Right ventricle myocardium superior (tissue), 1 donor: ENCODE data around the gene BNIP3. TPM values are rescaled to one million over a fixed set of nuclear protein-coding genes. Genes with fewer than 3 reads are reported as not detected.
"Not testable (repeated sequence)": the region's sequence is repeated elsewhere in the genome, so short reads cannot be mapped to it uniquely, and the experiment has no call there.

Source experiments
- ATAC-seq: fragments of 200-7000 bp; cut with Tn5 transposase; one replicate; pipeline ENCODE4 v1.9.1; 2020; ENCODE audit warnings: mild to moderate bottlenecking; ENCODE audit not compliant: poor library complexity
- DNase-seq: peaks from one replicate; pipeline ENCODE4 v3.0.0-alpha.2; 2020
- intact Hi-C: fragments of 100-400 bp; cut with DNase I; formaldehyde crosslinking; loops from one replicate; pipeline ENCODE4 v1.11.2; 2022
- total RNA-seq: library from RNA; stranded (reverse); fragmentation: NEBNext Ultra II Directional; extraction: Animal tissue kit (Norgen Biotek cat#: 25700); gene quantifications from one replicate; pipeline ENCODE4 v1.2.1, GENCODE V29; 2021
- donor health status: DM: no; HTN: yes; CAD: no; lungs with severe emphysema.

Gene BNIP3
- total RNA-seq, 1 donor from 2014 or later = 158 TPM

- no peak for DNase-seq
- no peak for ATAC-seq
- intact Hi-C loops = no loop called here
Measured at GRCh38 chr10:131963350-131963749, 18.4 kb downstream of the BNIP3 start.

- intact Hi-C loops = no loop called here
- no peak for DNase-seq
- ATAC-seq = no peak
Measured at GRCh38 chr10:131961777-131962662, 19.7 kb downstream of the BNIP3 start.

- ATAC-seq (peak; percentile 11), DNase-seq (no peak)
- intact Hi-C loops = no loop called here
Measured at GRCh38 chr10:131961047-131961776, 20.5 kb downstream of the BNIP3 start.

GRCh38 chr10:131960631-131961046 is 21.1 kb downstream of the BNIP3 start:
- DNase-seq (no peak), ATAC-seq (no peak)
- intact Hi-C loops = no loop called here

GRCh38 chr10:131959841-131960240 is 21.9 kb downstream of the BNIP3 start:
- ATAC-seq (no peak), DNase-seq (no peak)

GRCh38 chr10:131955591-131956340 is 26.0 kb downstream of the BNIP3 start:
- ATAC-seq (no peak), DNase-seq (no peak)
- intact Hi-C loops = no loop called here

More at GRCh38 chr10:131959841-131960240, 21.9 kb downstream of the BNIP3 start:
- intact Hi-C loops = no loop called here

- DNase-seq (no peak), ATAC-seq (no peak)
- intact Hi-C loops = no loop called here
Measured at GRCh38 chr10:131954356-131954965, 27.3 kb downstream of the BNIP3 start.

GRCh38 chr10:131949908-131950307 is 31.8 kb downstream of the BNIP3 start:
- ATAC-seq, intact Hi-C loops, DNase-seq: not testable (repeated sequence)

- ATAC-seq = no peak
- DNase-seq = no peak
- intact Hi-C loops = no loop called here
Measured at GRCh38 chr10:131949041-131949862, 32.5 kb downstream of the BNIP3 start.

- ATAC-seq = no peak
- intact Hi-C loops = no loop called here
- DNase-seq = no peak
Measured at GRCh38 chr10:131948501-131948900, 33.2 kb downstream of the BNIP3 start.

GRCh38 chr10:131947631-131948347 is 33.9 kb downstream of the BNIP3 start:
- DNase-seq (no peak), ATAC-seq (no peak)
- intact Hi-C loops = no loop called here

GRCh38 chr10:131946880-131947279 is 34.8 kb downstream of the BNIP3 start:
- DNase-seq = no peak
- intact Hi-C loops = no loop called here

GRCh38 chr10:131946321-131946751 is 35.4 kb downstream of the BNIP3 start:
- ATAC-seq = no peak
- intact Hi-C loops = no loop called here
- DNase-seq = no peak

More at GRCh38 chr10:131946880-131947279, 34.8 kb downstream of the BNIP3 start:
- no peak for ATAC-seq

GRCh38 chr10:131944976-131945695 is 36.6 kb downstream of the BNIP3 start:
- no peak for ATAC-seq
- intact Hi-C loops = no loop called here
- no peak for DNase-seq

GRCh38 chr10:131944412-131944811 is 37.3 kb downstream of the BNIP3 start:
- no peak for DNase-seq
- no peak for ATAC-seq

GRCh38 chr10:131943021-131943814 is 38.5 kb downstream of the BNIP3 start:
- peak; percentile 80 for ATAC-seq
- intact Hi-C loops = no loop called here
- DNase-seq = no peak

More at GRCh38 chr10:131944412-131944811, 37.3 kb downstream of the BNIP3 start:
- intact Hi-C loops = no loop called here
